Placental epithelial cell (primary cell): ENCODE results near the gene CYP26B1. TPM values are rescaled to one million over a fixed set of nuclear protein-coding genes. Genes with fewer than 3 reads are reported as not detected.

Experiments used
- total RNA-seq: library from RNA; depleted of rRNA; stranded (reverse); fragments of >200 nt; gene quantifications from 2 replicates; pipeline ENCODE4 v1.2.3, GENCODE V29; 2012

CYP26B1 gene, protein sequence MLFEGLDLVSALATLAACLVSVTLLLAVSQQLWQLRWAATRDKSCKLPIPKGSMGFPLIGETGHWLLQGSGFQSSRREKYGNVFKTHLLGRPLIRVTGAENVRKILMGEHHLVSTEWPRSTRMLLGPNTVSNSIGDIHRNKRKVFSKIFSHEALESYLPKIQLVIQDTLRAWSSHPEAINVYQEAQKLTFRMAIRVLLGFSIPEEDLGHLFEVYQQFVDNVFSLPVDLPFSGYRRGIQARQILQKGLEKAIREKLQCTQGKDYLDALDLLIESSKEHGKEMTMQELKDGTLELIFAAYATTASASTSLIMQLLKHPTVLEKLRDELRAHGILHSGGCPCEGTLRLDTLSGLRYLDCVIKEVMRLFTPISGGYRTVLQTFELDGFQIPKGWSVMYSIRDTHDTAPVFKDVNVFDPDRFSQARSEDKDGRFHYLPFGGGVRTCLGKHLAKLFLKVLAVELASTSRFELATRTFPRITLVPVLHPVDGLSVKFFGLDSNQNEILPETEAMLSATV
- total RNA-seq = 85.6 and 169 TPM in 2 replicates

GRCh38 chr2:72147303-72147971 is at the start of gene CYP26B1:
CYP26B1 (minus strand) TSS chr2:72147862; CDS start chr2:72147834, 28 bp downstream.

